K562 (cell line): ENCODE measurements around the gene POLN.

Source experiments
- SP1 ChIP-seq: sonication (generic); formaldehyde crosslinking; IDR thresholded peaks from 2 replicates; pipeline ENCODE4 v1.8.1; 2022; ENCODE audit warnings: mild to moderate bottlenecking, missing genetic modification reagents
- SPI1 ChIP-seq: IDR thresholded peaks from 2 replicates; pipeline ENCODE4 v1.6.1; 2011; ENCODE audit warnings: low read depth, low read length, control low read depth, borderline replicate concordance

GRCh38 chr4:2126309-2127043 lies 115.4 kb downstream of the POLN start:
- TF ChIP-seq SPI1 (no peak), SP1 (CRISPR knock-in tag) (no peak)
